ENCODE measurements around the gene TRIM6.
A peak's percentile ranks its signal among the peaks of the same experiment; 100 is the strongest.
"Not testable (repeated sequence)": the region's sequence is repeated elsewhere in the genome, so short reads cannot be mapped to it uniquely, and the experiment has no call there.

The TRIM6 gene

DNA sequence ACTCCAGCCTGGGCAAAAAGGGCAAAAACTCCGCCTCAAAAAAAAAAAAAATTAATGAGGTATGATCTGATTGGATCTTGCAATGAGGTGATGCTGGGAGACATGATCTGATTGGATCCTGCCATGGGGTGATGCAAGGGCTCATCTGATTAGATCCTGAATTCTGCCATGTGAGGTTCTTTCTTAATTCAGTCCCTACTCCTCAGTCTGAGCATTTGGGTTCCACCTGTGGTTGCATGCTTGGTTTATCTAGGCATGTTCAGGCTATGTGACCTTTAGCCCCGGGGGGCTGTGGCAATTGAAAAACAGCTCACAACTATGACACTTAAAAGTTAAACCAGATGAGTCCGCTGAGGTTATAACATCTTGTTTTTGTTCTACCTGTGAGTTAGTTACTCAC lies 4.8 kb upstream of the TRIM6 start:
- no peak overlapping the region for H3K4me3 ChIP-seq (ENCODE audit: low read depth, low read length)
- TF ChIP-seq, protein P1, sequence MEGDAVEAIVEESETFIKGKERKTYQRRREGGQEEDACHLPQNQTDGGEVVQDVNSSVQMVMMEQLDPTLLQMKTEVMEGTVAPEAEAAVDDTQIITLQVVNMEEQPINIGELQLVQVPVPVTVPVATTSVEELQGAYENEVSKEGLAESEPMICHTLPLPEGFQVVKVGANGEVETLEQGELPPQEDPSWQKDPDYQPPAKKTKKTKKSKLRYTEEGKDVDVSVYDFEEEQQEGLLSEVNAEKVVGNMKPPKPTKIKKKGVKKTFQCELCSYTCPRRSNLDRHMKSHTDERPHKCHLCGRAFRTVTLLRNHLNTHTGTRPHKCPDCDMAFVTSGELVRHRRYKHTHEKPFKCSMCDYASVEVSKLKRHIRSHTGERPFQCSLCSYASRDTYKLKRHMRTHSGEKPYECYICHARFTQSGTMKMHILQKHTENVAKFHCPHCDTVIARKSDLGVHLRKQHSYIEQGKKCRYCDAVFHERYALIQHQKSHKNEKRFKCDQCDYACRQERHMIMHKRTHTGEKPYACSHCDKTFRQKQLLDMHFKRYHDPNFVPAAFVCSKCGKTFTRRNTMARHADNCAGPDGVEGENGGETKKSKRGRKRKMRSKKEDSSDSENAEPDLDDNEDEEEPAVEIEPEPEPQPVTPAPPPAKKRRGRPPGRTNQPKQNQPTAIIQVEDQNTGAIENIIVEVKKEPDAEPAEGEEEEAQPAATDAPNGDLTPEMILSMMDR (IDR thresholded peaks at IDR 0.05; ENCODE audit: control insufficient read depth, extremely low read depth, insufficient read depth): no peak
- no peak for DNase-seq (ENCODE audit: low read depth)

DNA sequence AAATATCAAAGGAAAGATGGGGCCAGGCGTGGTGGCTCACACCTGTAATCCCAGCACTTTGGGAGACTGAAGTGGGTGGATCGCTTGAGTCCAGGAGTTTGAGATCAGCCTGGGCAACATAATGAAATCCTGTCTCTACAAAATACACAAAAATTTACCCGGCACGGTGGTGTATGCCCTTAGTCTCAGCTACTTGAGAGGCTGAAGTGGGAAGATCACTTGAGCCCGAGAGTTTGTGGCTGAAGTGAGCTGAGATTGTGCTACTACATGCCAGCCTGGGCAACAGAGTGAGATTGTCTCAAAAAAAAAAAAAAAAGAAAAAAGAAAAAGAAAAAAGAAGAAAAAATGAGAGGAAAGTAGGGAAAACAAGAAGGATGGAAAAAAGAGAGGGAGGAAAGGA lies 3.8 kb upstream of the TRIM6 start:
- TF ChIP-seq, protein P1 (IDR thresholded peaks at IDR 0.05; ENCODE audit: control insufficient read depth, extremely low read depth, insufficient read depth): no peak
- H3K4me3 ChIP-seq (ENCODE audit: low read depth, low read length): no peak overlapping the region
- no peak for DNase-seq (ENCODE audit: low read depth)

DNA sequence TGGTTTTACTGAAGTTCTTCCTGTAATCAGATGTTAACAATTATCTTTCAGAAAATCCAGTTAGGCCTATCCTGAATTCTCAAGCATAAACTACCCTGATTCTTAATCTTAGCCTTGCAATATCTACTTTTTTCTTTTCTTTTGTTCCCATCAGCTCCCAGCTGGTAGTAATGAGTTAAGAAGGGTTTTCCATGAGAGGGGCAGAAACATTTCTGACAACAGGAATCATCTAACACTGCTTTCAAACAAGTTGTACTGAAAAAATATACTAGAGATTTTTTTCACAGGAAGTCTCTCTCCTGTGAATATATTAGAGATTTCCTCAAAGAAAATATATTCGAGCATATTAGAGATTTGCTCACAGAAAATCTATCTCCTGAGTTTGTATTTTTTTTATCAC lies 3.3 kb upstream of the TRIM6 start:
- DNase-seq (ENCODE audit: low read depth): no peak
- TF ChIP-seq, protein P1 (IDR thresholded peaks at IDR 0.05; ENCODE audit: control insufficient read depth, extremely low read depth, insufficient read depth): no peak
- no peak overlapping the region for H3K4me3 ChIP-seq (ENCODE audit: low read depth, low read length)

DNA sequence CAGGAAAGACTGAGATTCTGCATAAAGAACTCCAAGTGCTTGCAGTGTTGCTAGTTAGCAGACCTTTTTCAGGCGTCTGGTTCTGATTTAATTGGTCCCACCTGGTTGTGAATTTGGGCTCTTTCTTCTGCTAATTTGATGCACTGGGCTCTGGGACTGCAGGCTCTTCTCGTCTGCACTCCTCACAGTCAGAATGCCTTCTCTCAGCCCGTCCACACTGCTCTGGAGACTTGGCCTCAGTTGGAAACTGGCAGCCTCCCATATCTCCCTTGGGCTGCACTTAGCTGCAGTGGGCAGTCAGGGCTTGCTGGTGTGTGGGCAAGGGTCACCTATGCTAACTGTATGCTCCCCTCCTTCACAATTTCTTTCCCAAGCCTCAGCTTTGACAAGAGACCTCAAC lies 1.5 kb downstream of the TRIM6 start:
- H3K4me3 ChIP-seq (ENCODE audit: low read depth, low read length): no peak overlapping the region
- TF ChIP-seq, protein P1 (IDR thresholded peaks at IDR 0.05; ENCODE audit: control insufficient read depth, extremely low read depth, insufficient read depth): no peak
- no peak for DNase-seq (ENCODE audit: low read depth)

DNA sequence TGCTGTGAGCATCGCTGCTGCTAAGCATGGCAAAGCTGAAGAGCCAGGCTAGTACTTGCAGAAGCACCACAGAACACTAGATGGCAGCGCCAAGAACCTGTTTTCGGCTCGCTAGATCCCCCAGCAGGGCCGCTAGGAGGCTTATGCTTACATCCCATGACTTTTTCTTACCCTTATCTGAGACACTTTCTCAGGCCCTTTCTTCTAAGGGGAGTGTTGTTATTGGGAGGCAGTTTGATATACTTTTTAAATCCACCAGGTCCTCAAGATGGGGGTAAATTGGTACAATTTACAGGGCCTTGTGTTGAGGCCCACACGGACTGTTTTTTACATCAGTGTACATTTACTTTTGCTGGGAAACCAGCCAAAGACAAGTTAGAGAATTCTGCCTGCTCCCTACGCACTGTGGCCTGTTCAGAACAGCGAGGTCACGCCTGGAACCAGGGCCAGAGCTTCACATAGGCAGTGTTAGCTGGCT lies 4.0 kb downstream of the TRIM6 start:
- TF ChIP-seq, protein P1 (IDR thresholded peaks at IDR 0.05; ENCODE audit: control insufficient read depth, extremely low read depth, insufficient read depth): peak; percentile 82
- no peak overlapping the region for H3K4me3 ChIP-seq (ENCODE audit: low read depth, low read length)
- DNase-seq (ENCODE audit: low read depth): peak; percentile 53

DNA sequence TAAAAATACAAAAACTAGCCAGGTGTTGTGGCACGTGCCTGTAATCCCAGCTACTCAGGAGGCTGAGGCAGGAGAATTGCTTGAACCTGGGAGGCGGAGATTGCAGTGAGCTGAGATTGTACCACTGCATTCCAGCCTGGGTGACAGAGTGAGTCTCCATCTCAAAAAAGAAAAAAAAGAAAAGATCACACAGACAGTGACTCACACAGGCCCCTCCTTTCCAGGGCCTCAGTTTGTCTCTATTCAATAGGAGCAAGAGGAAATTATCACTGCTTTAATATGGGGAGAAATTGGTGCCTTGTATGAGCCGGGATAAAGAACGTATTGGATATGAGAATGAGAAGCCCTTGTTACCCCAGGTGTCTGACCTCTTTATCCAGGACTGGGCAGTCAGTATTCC lies 6.4 kb downstream of the TRIM6 start:
- not testable (repeated sequence) for DNase-seq (ENCODE audit: low read depth); H3K4me3 ChIP-seq (ENCODE audit: low read depth, low read length)

DNA sequence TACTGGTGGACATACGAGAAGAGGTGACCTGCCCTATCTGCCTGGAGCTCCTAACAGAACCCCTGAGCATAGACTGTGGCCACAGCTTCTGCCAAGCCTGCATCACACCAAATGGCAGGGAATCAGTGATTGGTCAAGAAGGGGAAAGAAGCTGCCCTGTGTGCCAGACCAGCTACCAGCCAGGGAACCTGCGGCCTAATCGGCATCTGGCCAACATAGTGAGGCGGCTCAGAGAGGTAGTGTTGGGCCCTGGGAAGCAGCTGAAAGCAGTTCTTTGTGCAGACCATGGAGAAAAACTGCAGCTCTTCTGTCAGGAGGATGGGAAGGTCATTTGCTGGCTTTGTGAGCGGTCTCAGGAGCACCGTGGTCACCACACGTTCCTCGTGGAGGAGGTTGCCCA lies 6.9 kb downstream of the TRIM6 start:
- no peak overlapping the region for H3K4me3 ChIP-seq (ENCODE audit: low read depth, low read length)
- no peak for DNase-seq (ENCODE audit: low read depth)
- TF ChIP-seq, protein P1 (IDR thresholded peaks at IDR 0.05; ENCODE audit: control insufficient read depth, extremely low read depth, insufficient read depth): no peak
